NCI-H446 treated with DMSO at 0.1 percent for 48 hours (cell line): ENCODE measurements around the gene PALLD.
"Not testable (repeated sequence)": the region's sequence is repeated elsewhere in the genome, so short reads cannot be mapped to it uniquely, and the experiment has no call there.

Source experiments
- DNase-seq: peaks from one replicate; lab custom pipeline; 2025; lab: John Stamatoyannopoulos, UW

Gene PALLD

GRCh38 chr4:168708108-168708507, 211.3 kb downstream of the PALLD start:
- DNase-seq, result no peak

- peak; percentile 35 for DNase-seq
Observed at GRCh38 chr4:168710353-168710946, 213.6 kb downstream of the PALLD start.

- peak; percentile 47 for DNase-seq
Observed at GRCh38 chr4:168711197-168712140, 214.6 kb downstream of the PALLD start.

GRCh38 chr4:168712316-168712890, 215.6 kb downstream of the PALLD start:
- no peak for DNase-seq

- no peak for DNase-seq
Observed at GRCh38 chr4:168713253-168713652, 216.4 kb downstream of the PALLD start.

- no peak for DNase-seq
Observed at GRCh38 chr4:168715896-168716295, 219.0 kb downstream of the PALLD start.

GRCh38 chr4:168716406-168717129, 219.7 kb downstream of the PALLD start:
- no peak for DNase-seq

- DNase-seq, result no peak
Observed at GRCh38 chr4:168717847-168718246, 221.0 kb downstream of the PALLD start.

GRCh38 chr4:168719725-168720124, 222.9 kb downstream of the PALLD start:
- DNase-seq, result no peak

GRCh38 chr4:168720396-168720900, 223.6 kb downstream of the PALLD start:
- no peak for DNase-seq

- DNase-seq, result no peak
Observed at GRCh38 chr4:168722391-168722790, 225.5 kb downstream of the PALLD start.

- no peak for DNase-seq
Observed at GRCh38 chr4:168723020-168723419, 226.2 kb downstream of the PALLD start.

GRCh38 chr4:168723569-168723968, 226.7 kb downstream of the PALLD start:
- DNase-seq, result no peak

- no peak for DNase-seq
Observed at GRCh38 chr4:168724243-168724642, 227.4 kb downstream of the PALLD start.

- DNase-seq, result no peak
Observed at GRCh38 chr4:168724686-168725411, 228.0 kb downstream of the PALLD start.

GRCh38 chr4:168725930-168726329, 229.1 kb downstream of the PALLD start:
- no peak for DNase-seq

GRCh38 chr4:168727181-168727580, 230.3 kb downstream of the PALLD start:
- DNase-seq, result not testable (repeated sequence)

GRCh38 chr4:168731006-168731636, 234.3 kb downstream of the PALLD start:
- no peak for DNase-seq

- no peak for DNase-seq
Observed at GRCh38 chr4:168731706-168732414, 235.0 kb downstream of the PALLD start.

GRCh38 chr4:168732714-168733113, 235.9 kb downstream of the PALLD start:
- no peak for DNase-seq
